Fibroblast of lung (primary cell): Measurements from ENCODE around the gene FN3K. TPM values are rescaled to one million over a fixed set of nuclear protein-coding genes. Genes with fewer than 3 reads are reported as not detected.

Experiments used
- DNase-seq, 2 donors: peaks; one replicate each; pipeline versions ENCODE4 v3.0.0 to v3.0.0-alpha.2; 2010; ENCODE audit warnings: low read depth in 2 of 2
- H2AFZ ChIP-seq: 2 replicates; pipeline ENCODE4 v1.5.1; 2012; ENCODE audit warnings: low read length, control low read depth, inconsistent platforms
- H3K27ac ChIP-seq: 2 replicates; pipeline ENCODE4 v1.5.1; 2011; ENCODE audit warnings: low read length, control low read depth; ENCODE audit not compliant: insufficient read depth
- H3K27me3 ChIP-seq: 2 replicates; pipeline ENCODE4 v1.5.1; 2011; ENCODE audit warnings: mild to moderate bottlenecking, low read length; ENCODE audit not compliant: control insufficient read depth, insufficient read depth
- H3K36me3 ChIP-seq: 2 replicates; pipeline ENCODE4 v1.5.1; 2011; ENCODE audit warnings: low read length; ENCODE audit not compliant: control insufficient read depth, insufficient read depth
- H3K4me1 ChIP-seq: 2 replicates; pipeline ENCODE4 v1.5.1; 2011; ENCODE audit warnings: low read length; ENCODE audit not compliant: control insufficient read depth, insufficient read depth; ENCODE audit errors: extremely low read depth
- H3K4me2 ChIP-seq: 2 replicates; pipeline ENCODE4 v1.5.1; 2011; ENCODE audit warnings: low read length, control low read depth; ENCODE audit not compliant: insufficient read depth; ENCODE audit errors: extremely low read depth
- H3K4me3 ChIP-seq, 4 experiments: fragments of 200-600 bp in 1 of 4; sonication (generic) in 1 of 4; replicated peaks in 1 of 4; 2 replicates each; pipeline ENCODE4 v1.5.1; 2011 to 2016; ENCODE audit warnings: low read length in 4 of 4, low read depth in 3 of 4, mild to moderate bottlenecking in 3 of 4, control low read depth in 2 of 4, inconsistent platforms in 1 of 4, mixed read lengths in 1 of 4; ENCODE audit not compliant: insufficient read depth in 1 of 4; ENCODE audit errors: control extremely low read depth in 1 of 4
- H3K79me2 ChIP-seq: 2 replicates; pipeline ENCODE4 v1.5.1; 2012; ENCODE audit warnings: mild to moderate bottlenecking, low read length, inconsistent platforms; ENCODE audit not compliant: control insufficient read depth, insufficient read depth
- H3K9ac ChIP-seq: 2 replicates; pipeline ENCODE4 v1.5.1; 2011; ENCODE audit warnings: mild to moderate bottlenecking, low read length, control low read depth; ENCODE audit not compliant: insufficient read depth
- H3K9me3 ChIP-seq: 2 replicates; pipeline ENCODE4 v1.5.1; 2012; ENCODE audit warnings: low read depth, low read length; ENCODE audit not compliant: control insufficient read depth, insufficient read depth
- H4K20me1 ChIP-seq: 2 replicates; pipeline ENCODE4 v1.5.1; 2011; ENCODE audit warnings: low read length; ENCODE audit not compliant: control insufficient read depth, insufficient read depth; ENCODE audit errors: extremely low read depth
- EZH2 ChIP-seq: IDR thresholded peaks from 2 replicates; pipeline ENCODE4 v1.5.1; 2012; ENCODE audit warnings: low read length, control low read depth, mild to moderate bottlenecking; ENCODE audit errors: missing control alignments
- polyA plus RNA-seq, 2 donors: library from polyadenylated mRNA; depleted of rRNA in 1 of 2; stranded (reverse) in 1 of 2; unstranded in 1 of 2; fragments of >200 nt; gene quantifications; 2 replicates each; pipeline ENCODE4 v1.2.1, GENCODE V29; 2011 to 2012; ENCODE audit warnings: missing spikeins in 1 of 2
- total RNA-seq: library from RNA; depleted of rRNA; stranded (reverse); fragments of >200 nt; gene quantifications from 2 replicates; pipeline ENCODE4 v1.2.1, GENCODE V29; 2014
- TF ChIP-seq, protein P1 (sequence below), 2 donors: IDR thresholded peaks in 1 of 2; conservative IDR thresholded peaks in 1 of 2; 1 replicate in 1 of 2; 2 replicates in 1 of 2; pipeline ENCODE4 v1.5.1; 2011 to 2012; ENCODE audit warnings: low read length in 2 of 2, control low read depth in 1 of 2, inconsistent platforms in 1 of 2, low read depth in 1 of 2, mild to moderate bottlenecking in 1 of 2

Gene FN3K
- total and polyA plus RNA-seq, 2 donors (not counting 1 experiment from before 2014, with no cell fraction given), result 0.61 to 8.9 TPM

DNA sequence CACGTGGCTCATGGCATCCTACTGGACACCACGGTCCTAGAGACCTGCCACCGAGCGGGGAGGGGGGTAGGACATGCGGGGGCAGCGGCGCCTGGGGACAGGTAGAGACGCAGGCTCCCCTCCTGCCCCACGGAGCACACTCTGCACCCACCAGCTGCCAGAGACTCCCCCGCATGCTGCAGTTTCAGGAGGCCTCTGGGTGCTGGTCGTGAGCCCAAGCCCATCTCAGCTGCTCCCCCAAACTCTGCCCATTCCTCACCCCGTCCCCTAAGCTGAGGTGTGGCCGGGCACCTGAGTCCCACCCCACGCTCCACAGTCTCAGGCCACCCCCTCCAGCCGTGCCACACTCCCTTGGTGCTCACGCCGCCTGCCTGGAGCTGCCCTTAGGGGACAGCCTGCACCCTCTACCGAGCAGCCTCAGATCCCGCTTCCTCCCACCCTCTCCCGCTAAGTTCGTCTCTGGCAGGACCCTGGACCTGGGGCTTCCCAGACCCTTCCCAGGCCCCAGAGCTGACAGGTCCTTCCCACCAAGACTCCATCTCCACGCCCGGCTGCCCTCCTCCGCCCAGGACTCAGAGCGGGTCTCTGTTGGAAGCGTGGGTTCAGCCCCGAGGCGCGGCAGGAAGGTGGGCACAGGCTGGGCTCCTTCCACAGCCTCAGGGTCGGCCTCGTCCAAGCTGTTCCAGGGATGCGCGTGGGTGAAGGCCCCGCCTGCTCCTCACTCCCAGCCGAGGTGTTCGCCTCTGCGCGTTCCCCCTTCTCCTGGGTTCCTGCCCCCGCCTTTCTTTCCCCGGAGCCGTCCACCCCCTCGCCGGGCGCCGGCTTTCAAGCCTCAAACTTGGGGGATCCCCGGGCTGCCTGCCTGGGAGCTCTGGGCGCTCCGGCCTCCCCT is 38.3 kb upstream of the FN3K start:
- H4K20me1 ChIP-seq, result no peaks in the 10 kb centered on the region
- no peaks in the 10 kb centered on the region for H3K36me3 ChIP-seq
- H3K9ac ChIP-seq, result no peak overlapping the region
- H3K4me3 ChIP-seq, result peak overlapping the region; percentile 5 to 62 (median 33)
- H2AFZ ChIP-seq, result no peak overlapping the region
- peaks cover 5% of the 10 kb centered on the region for H3K4me1 ChIP-seq
- peak overlapping the region; percentile 94 for H3K4me2 ChIP-seq
- H3K27ac ChIP-seq, result no peak overlapping the region
- no peaks in the 10 kb centered on the region for H3K9me3 ChIP-seq
- peaks cover 6% of the 10 kb centered on the region for H3K27me3 ChIP-seq
- H3K79me2 ChIP-seq, result no peaks in the 10 kb centered on the region
- no peak for DNase-seq
- TF ChIP-seq, protein P1, sequence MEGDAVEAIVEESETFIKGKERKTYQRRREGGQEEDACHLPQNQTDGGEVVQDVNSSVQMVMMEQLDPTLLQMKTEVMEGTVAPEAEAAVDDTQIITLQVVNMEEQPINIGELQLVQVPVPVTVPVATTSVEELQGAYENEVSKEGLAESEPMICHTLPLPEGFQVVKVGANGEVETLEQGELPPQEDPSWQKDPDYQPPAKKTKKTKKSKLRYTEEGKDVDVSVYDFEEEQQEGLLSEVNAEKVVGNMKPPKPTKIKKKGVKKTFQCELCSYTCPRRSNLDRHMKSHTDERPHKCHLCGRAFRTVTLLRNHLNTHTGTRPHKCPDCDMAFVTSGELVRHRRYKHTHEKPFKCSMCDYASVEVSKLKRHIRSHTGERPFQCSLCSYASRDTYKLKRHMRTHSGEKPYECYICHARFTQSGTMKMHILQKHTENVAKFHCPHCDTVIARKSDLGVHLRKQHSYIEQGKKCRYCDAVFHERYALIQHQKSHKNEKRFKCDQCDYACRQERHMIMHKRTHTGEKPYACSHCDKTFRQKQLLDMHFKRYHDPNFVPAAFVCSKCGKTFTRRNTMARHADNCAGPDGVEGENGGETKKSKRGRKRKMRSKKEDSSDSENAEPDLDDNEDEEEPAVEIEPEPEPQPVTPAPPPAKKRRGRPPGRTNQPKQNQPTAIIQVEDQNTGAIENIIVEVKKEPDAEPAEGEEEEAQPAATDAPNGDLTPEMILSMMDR (conservative IDR thresholded peaks at IDR 0.05 in 1 of 2, IDR thresholded peaks at IDR 0.05 in 1 of 2; ENCODE audit: low read depth in 1 of 2, low read length in 2 of 2), result no peak
- TF ChIP-seq EZH2, result no peak

DNA sequence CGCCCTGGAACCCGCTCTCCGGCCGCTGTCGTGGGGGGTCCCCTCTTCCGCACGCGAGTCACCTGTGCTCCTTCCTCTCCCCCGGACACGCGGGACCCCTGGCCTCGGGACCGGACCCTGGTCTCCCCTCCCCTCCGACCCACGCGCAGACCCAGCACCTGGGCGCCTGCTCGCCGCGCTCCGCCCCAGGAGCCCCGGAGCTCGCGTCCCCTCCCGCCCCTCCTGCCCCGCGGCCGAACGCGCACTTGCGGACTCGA is 37.7 kb upstream of the FN3K start:
- DNase-seq, result no peak
- H3K27ac ChIP-seq, result no peak overlapping the region
- peak overlapping the region; percentile 94 for H3K4me2 ChIP-seq
- H4K20me1 ChIP-seq, result no peaks in the 10 kb centered on the region
- H3K9me3 ChIP-seq, result no peaks in the 10 kb centered on the region
- H2AFZ ChIP-seq, result no peak overlapping the region
- peak overlapping the region in 3 of 4 experiments; percentile 28 to 62 (median 38) for H3K4me3 ChIP-seq
- H3K36me3 ChIP-seq, result no peaks in the 10 kb centered on the region
- H3K4me1 ChIP-seq, result peaks cover 5% of the 10 kb centered on the region
- H3K79me2 ChIP-seq, result no peaks in the 10 kb centered on the region
- TF ChIP-seq, protein P1 (conservative IDR thresholded peaks at IDR 0.05 in 1 of 2, IDR thresholded peaks at IDR 0.05 in 1 of 2; ENCODE audit: low read depth in 1 of 2, low read length in 2 of 2), result no peak
- TF ChIP-seq EZH2, result no peak
- H3K9ac ChIP-seq, result peak overlapping the region; percentile 30
- H3K27me3 ChIP-seq, result peaks cover 6% of the 10 kb centered on the region

DNA sequence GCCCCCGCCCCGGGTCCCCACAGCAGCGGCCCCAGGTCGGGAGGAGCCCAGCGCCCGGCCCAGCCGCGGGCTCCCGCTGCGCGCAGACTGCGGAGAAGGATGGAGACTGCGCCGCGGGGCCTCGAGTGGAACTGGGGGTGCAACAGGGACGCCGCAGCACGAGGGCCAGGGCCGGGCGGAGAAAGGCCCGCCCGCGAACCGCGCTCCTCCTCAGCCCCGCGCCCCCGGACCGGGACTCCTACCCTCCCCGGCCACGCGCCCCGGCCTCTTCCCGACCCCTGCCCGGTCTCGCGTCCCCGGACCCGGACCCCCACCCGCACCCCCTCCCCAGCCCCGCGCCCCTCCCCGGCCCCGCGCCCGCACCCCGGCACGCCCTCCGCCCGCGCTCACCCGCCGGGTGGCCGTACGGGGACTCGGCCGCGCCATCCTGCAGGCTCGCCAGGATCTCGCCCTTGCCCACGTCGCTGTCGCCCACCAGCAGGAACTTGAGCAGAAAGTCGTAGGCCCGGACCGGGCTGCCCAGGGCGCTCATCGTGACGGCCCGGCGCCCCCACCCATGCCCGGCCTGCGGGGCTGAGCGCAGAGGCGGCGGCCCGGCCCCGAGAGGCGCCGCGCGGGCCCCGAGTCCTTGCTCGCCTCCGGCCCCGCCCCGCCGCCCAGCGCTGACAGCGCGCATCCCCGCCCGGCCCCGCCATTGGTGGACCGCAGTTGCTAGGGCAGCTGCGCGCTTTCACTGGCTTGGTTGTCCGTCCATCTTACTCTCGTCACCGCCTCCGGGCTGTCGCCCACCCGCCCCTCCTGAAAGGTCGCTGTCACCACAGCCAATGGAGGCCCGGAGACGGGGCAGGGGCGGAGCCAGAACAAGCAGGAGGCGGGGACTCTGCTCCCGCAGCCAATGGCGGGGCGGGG is 37.1 kb upstream of the FN3K start, which contains the start of gene RAB40B:
RAB40B (minus strand) TSS at position 634 of the 909 bp plus-strand sequence; CDS start at position 532, 102 bp downstream.
- Histone ChIP-seq H3K36me3 (no peaks in the 10 kb centered on the region), H3K4me1 (peaks cover 5% of the 10 kb centered on the region), H3K9ac (peak within 1 kb of the TSS; percentile 30), H3K27me3 (peaks cover 6% of the 10 kb centered on the region), H3K4me2 (peak within 1 kb of the TSS; percentile 94), H4K20me1 (no peaks in the 10 kb centered on the region), H3K9me3 (no peaks in the 10 kb centered on the region), H3K79me2 (no peaks in the 10 kb centered on the region), H3K4me3 (peak within 1 kb of the TSS; percentile 53 to 69 (median 56)), H2AFZ (peak within 1 kb of the TSS; percentile 62), H3K27ac (no peak within 1 kb of the TSS)
- TF ChIP-seq EZH2, result no peak
- TF ChIP-seq, protein P1 (conservative IDR thresholded peaks at IDR 0.05 in 1 of 2, IDR thresholded peaks at IDR 0.05 in 1 of 2; ENCODE audit: low read depth in 1 of 2, low read length in 2 of 2), result no peak
- DNase-seq, result peak; percentile 98
